ENCODE results near the gene ABHD4.

The ABHD4 gene

GRCh38 chr14:22598099-22598895 lies at the start of gene ABHD4:
Gene ABHD4, plus strand, starts transcription at chr14:22598300. Its CDS starts 7 bp downstream, at chr14:22598307.
- H3K4me3 ChIP-seq (ENCODE audit: low read depth, low read length), result peak within 1 kb of the TSS; percentile 66
- DNase-seq (ENCODE audit: low read depth), result no peak
- peak; percentile 1 for TF ChIP-seq CTCF (IDR thresholded peaks at IDR 0.05; ENCODE audit: low read depth, low read length, missing control alignments)

GRCh38 chr14:22549324-22549962 lies 48.7 kb upstream of the ABHD4 start:
- DNase-seq (ENCODE audit: low read depth), result no peak
- no peak for TF ChIP-seq CTCF (IDR thresholded peaks at IDR 0.05; ENCODE audit: low read depth, low read length, missing control alignments)

GRCh38 chr14:22549981-22550673 lies 48.0 kb upstream of the ABHD4 start:
- no peak for TF ChIP-seq CTCF (IDR thresholded peaks at IDR 0.05; ENCODE audit: low read depth, low read length, missing control alignments)
- no peak overlapping the region; the same call in 1 of the 2 replicates for H3K4me3 ChIP-seq (ENCODE audit: low read depth, low read length)
- DNase-seq (ENCODE audit: low read depth), result peak; percentile 88

More at GRCh38 chr14:22549324-22549962, 48.7 kb upstream of the ABHD4 start:
- no peak overlapping the region for H3K4me3 ChIP-seq (ENCODE audit: low read depth, low read length)

- H3K4me3 ChIP-seq (ENCODE audit: low read depth, low read length), result no peak overlapping the region
- no peak for TF ChIP-seq CTCF (IDR thresholded peaks at IDR 0.05; ENCODE audit: low read depth, low read length, missing control alignments)
- DNase-seq (ENCODE audit: low read depth), result no peak
Observed at GRCh38 chr14:22551605-22551997, 46.5 kb upstream of the ABHD4 start.

GRCh38 chr14:22552001-22552826 lies 45.9 kb upstream of the ABHD4 start:
- no peak for DNase-seq (ENCODE audit: low read depth)
- no peak for TF ChIP-seq CTCF (IDR thresholded peaks at IDR 0.05; ENCODE audit: low read depth, low read length, missing control alignments)
- H3K4me3 ChIP-seq (ENCODE audit: low read depth, low read length), result no peak overlapping the region

- TF ChIP-seq CTCF (IDR thresholded peaks at IDR 0.05; ENCODE audit: low read depth, low read length, missing control alignments), result no peak
- DNase-seq (ENCODE audit: low read depth), result no peak
- H3K4me3 ChIP-seq (ENCODE audit: low read depth, low read length), result no peak overlapping the region
Observed at GRCh38 chr14:22552827-22553076, 45.3 kb upstream of the ABHD4 start.

Data from GM12864 (cell line).